Fibroblast of the aortic adventitia (primary cell): ENCODE data around the gene GHRL. TPM values are rescaled to one million over a fixed set of nuclear protein-coding genes. Genes with fewer than 3 reads are reported as not detected.

Experiments used
- DNase-seq: peaks from one replicate; pipeline ENCODE4 v3.0.0-alpha.2; 2010; ENCODE audit warnings: low read depth
- H3K4me3 ChIP-seq: 2 replicates; pipeline ENCODE4 v1.5.1; 2011; ENCODE audit warnings: low read depth, mild to moderate bottlenecking, control low read depth, low read length, moderate library complexity
- CTCF ChIP-seq: IDR thresholded peaks from 2 replicates; pipeline ENCODE4 v1.5.1; 2011; ENCODE audit warnings: mild to moderate bottlenecking, low read length, control low read depth, inconsistent platforms; ENCODE audit not compliant: insufficient read depth
- total RNA-seq: library from RNA; depleted of rRNA; stranded (reverse); fragments of >200 nt; gene quantifications from 2 replicates; pipeline ENCODE4 v1.2.3, GENCODE V29; 2012; ENCODE audit warnings: low replicate concordance

The GHRL gene
- total RNA-seq, 1 donor: not detected

DNA sequence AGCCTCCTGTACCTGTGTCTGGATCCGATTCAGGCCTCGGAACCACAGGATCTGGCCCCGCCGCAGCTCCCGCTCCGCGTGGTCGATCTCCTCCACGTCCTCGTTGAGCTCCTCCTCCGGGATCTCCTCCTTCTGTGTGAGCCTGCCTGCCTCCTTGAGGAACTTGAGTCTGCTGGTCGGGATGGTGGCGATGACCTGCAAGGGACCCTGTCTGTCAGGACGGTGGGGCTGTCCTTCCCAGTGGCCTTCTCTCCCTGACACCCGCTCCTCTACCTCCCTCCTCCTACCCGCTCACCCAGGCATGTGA is 45.4 kb upstream of the GHRL start:
- TF ChIP-seq CTCF: no peak
- no peak overlapping the region for H3K4me3 ChIP-seq
- no peak for DNase-seq

DNA sequence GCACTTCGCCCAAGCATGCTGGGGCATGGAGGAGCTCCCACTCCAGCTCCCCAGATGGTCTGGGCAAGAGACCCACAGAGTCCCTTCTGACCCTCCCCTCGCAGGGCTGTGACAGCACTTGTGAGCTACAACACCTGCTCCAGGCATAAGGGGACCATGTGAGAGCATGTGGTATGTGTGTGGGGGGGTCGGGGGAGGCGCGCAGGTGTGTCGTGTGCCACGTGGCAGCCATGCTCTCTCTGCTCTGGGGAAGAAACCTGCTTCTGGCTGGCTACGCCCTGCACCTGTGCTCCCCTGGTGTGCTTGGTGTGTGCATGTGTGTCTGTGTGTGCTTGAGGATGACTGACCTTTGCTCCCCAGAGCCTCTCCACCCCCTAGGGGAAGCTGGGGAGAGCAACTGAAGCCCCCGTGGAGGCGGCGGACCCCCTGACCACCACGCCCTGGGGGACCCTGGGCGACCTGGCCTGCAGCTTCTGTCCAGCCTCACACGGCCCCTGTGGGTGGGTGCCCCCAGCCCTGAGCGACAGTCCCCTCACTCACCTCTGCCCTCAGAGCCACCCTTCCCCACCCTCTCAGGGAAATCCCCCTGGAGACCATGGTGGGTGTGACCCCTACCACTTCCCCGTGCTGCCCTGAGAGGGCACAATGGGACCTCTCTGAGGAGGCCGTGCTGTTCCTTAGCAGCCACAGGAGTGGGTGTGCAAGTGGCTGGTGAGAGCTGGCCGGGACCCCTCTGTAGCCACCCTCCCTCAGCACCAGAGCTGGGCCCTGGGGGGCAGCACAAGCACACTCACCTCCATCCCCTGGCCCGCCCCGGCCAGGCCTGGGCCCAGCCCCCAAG is 44.8 kb upstream of the GHRL start:
- no peak for TF ChIP-seq CTCF
- H3K4me3 ChIP-seq: no peak overlapping the region
- no peak for DNase-seq

DNA sequence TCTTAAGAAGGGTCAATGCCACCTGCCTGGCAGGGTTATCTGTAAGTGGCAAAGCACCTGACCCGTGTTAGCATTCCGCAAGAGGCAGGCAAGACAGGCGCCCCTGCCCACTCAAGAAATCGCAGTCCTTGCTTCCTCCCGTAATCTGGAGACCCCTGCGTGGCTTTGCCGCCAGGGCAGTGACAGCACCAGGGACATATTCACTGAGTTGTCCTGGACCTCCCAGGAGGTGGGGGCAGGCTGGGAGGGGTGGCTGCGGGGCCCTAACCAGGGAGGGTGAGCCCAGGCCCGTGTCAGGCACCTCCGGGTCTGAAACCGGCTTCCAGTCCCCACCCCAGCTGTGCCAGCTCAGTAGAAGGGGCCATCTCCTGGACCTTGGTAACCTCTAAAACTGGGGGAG is 44.0 kb upstream of the GHRL start:
- H3K4me3 ChIP-seq: no peak overlapping the region
- DNase-seq: no peak
- TF ChIP-seq CTCF: no peak

DNA sequence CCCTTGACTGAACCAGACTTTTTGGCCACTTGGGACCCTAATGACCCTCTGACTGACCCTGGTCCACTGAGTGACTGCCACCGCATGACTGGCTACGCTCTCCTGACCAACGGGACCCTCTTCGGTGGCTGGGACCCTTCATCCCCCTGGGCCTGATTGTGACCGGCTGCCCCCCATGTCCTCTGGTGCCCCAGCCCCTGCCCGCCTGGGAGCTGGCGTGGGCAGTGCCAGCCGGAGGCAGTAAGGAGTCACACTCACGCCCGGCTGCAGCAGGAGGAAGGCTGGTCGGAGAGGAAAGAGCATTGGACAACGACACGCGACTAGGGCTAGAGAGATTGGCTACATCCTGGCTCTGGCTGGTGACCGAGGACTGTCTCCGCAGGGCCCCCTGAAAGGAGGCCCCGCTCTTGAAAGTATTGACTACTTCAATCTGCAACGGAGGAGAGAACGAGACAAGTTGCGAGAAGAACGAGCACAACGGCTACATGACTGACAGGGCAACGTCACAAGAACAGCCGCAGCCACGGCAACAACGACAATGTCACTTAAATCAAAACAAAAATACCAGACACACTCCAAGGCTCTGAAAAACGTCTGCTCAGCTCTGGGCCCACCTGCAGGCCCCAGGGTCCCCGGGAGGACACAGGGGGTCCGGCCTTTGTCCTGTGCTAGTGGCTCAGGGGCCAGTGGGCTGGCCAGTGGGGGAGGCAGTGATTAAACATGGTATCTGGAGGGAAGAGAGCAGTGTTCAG is 43.3 kb upstream of the GHRL start:
- TF ChIP-seq CTCF: no peak
- DNase-seq: no peak
- H3K4me3 ChIP-seq: no peak overlapping the region

DNA sequence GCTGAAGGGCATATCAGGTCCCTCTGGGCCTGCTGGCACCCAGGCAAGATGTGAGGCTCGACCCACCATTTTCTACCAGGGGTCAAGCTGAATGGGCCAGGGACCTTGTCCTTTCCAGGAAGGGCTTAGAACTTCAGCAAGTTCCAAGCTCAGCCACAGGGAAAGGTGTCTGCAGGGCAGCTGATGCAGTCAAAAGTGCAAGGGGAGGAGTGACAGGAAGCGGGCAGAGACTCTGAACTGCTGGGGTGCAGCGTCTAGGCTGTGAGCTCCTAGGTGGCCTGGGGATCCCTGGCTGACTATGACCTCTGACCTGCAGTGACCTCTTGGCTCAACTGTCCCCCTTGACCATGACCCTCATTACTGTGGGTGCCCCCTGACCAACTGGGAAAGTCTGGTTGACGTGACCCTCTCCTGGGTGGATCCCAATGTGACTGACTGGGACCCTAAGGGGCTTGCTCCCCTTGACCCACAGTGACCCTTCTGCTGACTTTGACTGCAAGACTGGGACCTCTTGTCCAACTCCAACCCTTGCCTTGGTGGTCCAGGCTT is 42.5 kb upstream of the GHRL start:
- DNase-seq: no peak
- no peak overlapping the region for H3K4me3 ChIP-seq
- no peak for TF ChIP-seq CTCF

DNA sequence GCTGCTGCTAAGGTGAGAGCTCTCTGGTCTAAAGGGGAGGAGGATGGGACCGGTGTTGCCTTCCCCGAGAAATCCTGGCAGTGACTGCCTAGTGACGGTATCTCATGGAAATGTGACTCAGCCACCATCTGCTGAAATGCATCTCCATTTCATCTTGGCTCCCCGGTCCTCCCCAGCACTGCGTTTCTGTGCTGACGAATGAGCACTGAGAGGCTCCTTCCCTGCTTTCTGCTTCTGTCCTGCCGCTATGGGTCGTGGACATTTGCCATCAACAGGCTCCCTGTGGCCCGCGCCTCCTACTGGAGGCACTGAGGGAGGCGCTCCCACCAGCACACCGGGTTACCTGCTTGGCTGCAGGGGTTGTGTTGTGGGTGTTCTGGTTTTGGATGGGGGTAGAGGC is 41.7 kb upstream of the GHRL start:
- TF ChIP-seq CTCF: peak; percentile 26
- no peak overlapping the region for H3K4me3 ChIP-seq
- peak; percentile 65 for DNase-seq
